ENCODE data around the gene NCK1. TPM values are rescaled to one million over a fixed set of nuclear protein-coding genes. Genes with fewer than 3 reads are reported as not detected.

The NCK1 gene
- total RNA-seq, 1 experiment from 2014 or later, result 25.6 TPM

GRCh38 chr3:136831461-136831860, 30.5 kb upstream of the NCK1 start:
- Histone ChIP-seq H3K27ac (ENCODE audit: low read depth, low read length) (no peak overlapping the region), H3K36me3 (ENCODE audit: control insufficient read depth in 1 of 2, insufficient read depth in 2 of 2, low read length in 2 of 2) (no peaks in the 10 kb centered on the region), H2AFZ (ENCODE audit: low read depth, low read length, poor library complexity, severe bottlenecking) (no peak overlapping the region), H3K4me2 (ENCODE audit: low read length) (no peak overlapping the region), H3K9me2 (ENCODE audit: insufficient read depth) (no peaks in the 10 kb centered on the region; the same call in 1 of the 2 replicates), H3K9ac (ENCODE audit: low read length) (no peak overlapping the region), H4K20me1 (ENCODE audit: insufficient read depth) (no peaks in the 10 kb centered on the region), H3K9me3 (ENCODE audit: control insufficient read depth in 1 of 2, insufficient read depth in 1 of 2, low read depth in 1 of 2, low read length in 2 of 2) (no peaks in the 10 kb centered on the region), H3K27me3 (ENCODE audit: insufficient read depth, low read length) (no peaks in the 10 kb centered on the region), H3K4me1 (ENCODE audit: control insufficient read depth in 1 of 2, insufficient read depth in 2 of 2, low read length in 2 of 2) (no peaks in the 10 kb centered on the region), H3K4me3 (replicated peaks in 1 of 2; ENCODE audit: low read depth in 1 of 2, low read length in 2 of 2) (no peak overlapping the region), H3K79me2 (ENCODE audit: insufficient read depth, low read length) (no peaks in the 10 kb centered on the region)
- TF ChIP-seq SRF (IDR thresholded peaks at IDR 0.05; ENCODE audit: low read depth) (no peak), CBX3 (IDR thresholded peaks at IDR 0.05; ENCODE audit: low read depth) (no peak), JUND (IDR thresholded peaks at IDR 0.05) (no peak), SP1 (IDR thresholded peaks at IDR 0.05; ENCODE audit: low read depth) (no peak), POLR2A (IDR thresholded peaks at IDR 0.05; ENCODE audit: borderline replicate concordance, extremely low read depth, insufficient read depth, insufficient read length) (no peak), POLR2AphosphoS5 (IDR thresholded peaks at IDR 0.05; ENCODE audit: low read depth, low read length) (no peak), EZH2phosphoT487 (IDR thresholded peaks at IDR 0.05; ENCODE audit: borderline replicate concordance) (no peak), ELF1 (IDR thresholded peaks at IDR 0.05; ENCODE audit: borderline replicate concordance, low read depth) (no peak), YY1 (IDR thresholded peaks at IDR 0.05; ENCODE audit: extremely low read depth, insufficient replicate concordance, low read depth, low read length) (no peak), TCF7L2 (IDR thresholded peaks at IDR 0.05; ENCODE audit: borderline replicate concordance, extremely low read depth, insufficient read depth, insufficient read length) (no peak)
- TF ChIP-seq, protein P1, sequence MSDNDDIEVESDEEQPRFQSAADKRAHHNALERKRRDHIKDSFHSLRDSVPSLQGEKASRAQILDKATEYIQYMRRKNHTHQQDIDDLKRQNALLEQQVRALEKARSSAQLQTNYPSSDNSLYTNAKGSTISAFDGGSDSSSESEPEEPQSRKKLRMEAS (IDR thresholded peaks at IDR 0.05), result no peak
- TF ChIP-seq, protein P2, sequence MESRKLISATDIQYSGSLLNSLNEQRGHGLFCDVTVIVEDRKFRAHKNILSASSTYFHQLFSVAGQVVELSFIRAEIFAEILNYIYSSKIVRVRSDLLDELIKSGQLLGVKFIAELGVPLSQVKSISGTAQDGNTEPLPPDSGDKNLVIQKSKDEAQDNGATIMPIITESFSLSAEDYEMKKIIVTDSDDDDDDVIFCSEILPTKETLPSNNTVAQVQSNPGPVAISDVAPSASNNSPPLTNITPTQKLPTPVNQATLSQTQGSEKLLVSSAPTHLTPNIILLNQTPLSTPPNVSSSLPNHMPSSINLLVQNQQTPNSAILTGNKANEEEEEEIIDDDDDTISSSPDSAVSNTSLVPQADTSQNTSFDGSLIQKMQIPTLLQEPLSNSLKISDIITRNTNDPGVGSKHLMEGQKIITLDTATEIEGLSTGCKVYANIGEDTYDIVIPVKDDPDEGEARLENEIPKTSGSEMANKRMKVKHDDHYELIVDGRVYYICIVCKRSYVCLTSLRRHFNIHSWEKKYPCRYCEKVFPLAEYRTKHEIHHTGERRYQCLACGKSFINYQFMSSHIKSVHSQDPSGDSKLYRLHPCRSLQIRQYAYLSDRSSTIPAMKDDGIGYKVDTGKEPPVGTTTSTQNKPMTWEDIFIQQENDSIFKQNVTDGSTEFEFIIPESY (IDR thresholded peaks at IDR 0.05; ENCODE audit: extremely low read depth, insufficient replicate concordance, low read length), result no peak
- ChIA-PET RAD21 (ENCODE audit: low non-redundant PET in 1 of 2, low total read pairs in 2 of 2, uncharacterized antibody in 2 of 2, unreplicated experiment in 2 of 2) (no interaction called here), CTCF (no interaction called here), POLR2A (interaction anchor here (0.8 kb wide), 1 partner anchor 26 kb away, joined by 3 read pairs; no protein-coding TSS in a partner anchor)
- no TSS peak for BruUV-seq (replicated peaks)
- intact Hi-C loops (cut with micrococcal nuclease), result no loop called here
- no peak for ATAC-seq
- DNase-seq (ENCODE audit: low read depth, low spot score), result no peak
